ENCODE results near the gene TCAP.
A peak's percentile ranks its signal among the peaks of the same experiment; 100 is the strongest.

TCAP gene

GRCh38 chr17:39664581-39665561 is at the start of gene TCAP:
TSS of gene TCAP (plus strand) at chr17:39665349. CDS start at chr17:39665360, 11 bp downstream.
- DNase-seq: no peak

GRCh38 chr17:39615434-39615833 is 49.7 kb upstream of the TCAP start:
- DNase-seq: no peak

- DNase-seq: no peak
These were observed 48.1 kb upstream of the TCAP start for GRCh38 chr17:39617100-39617445.

GRCh38 chr17:39617446-39618245 is 47.5 kb upstream of the TCAP start:
- DNase-seq: peak; percentile 65

- DNase-seq: no peak
These were observed 46.8 kb upstream of the TCAP start for GRCh38 chr17:39618246-39618913.

GRCh38 chr17:39618956-39619785 is 46.0 kb upstream of the TCAP start:
- DNase-seq: no peak

- no peak for DNase-seq
These were observed 45.4 kb upstream of the TCAP start for GRCh38 chr17:39619786-39620101.

- DNase-seq: peak; percentile 90
These were observed 43.4 kb upstream of the TCAP start for GRCh38 chr17:39621523-39622379.

- peak; percentile 91 for DNase-seq
These were observed 42.7 kb upstream of the TCAP start for GRCh38 chr17:39622380-39623006.

GRCh38 chr17:39623356-39623950 is 41.7 kb upstream of the TCAP start:
- peak; percentile 91 for DNase-seq

- DNase-seq: no peak
These were observed 40.8 kb upstream of the TCAP start for GRCh38 chr17:39624313-39624712.

- DNase-seq: no peak
These were observed 39.9 kb upstream of the TCAP start for GRCh38 chr17:39625198-39625785.

- DNase-seq: no peak
These were observed 38.7 kb upstream of the TCAP start, which contains the start of gene PPP1R1B for GRCh38 chr17:39626171-39627046. TSS of gene PPP1R1B (plus strand) at chr17:39626952. CDS start at chr17:39627393, 441 bp downstream.

- DNase-seq: no peak
These were observed 38.0 kb upstream of the TCAP start for GRCh38 chr17:39627047-39627711.

GRCh38 chr17:39627712-39628516 is 37.2 kb upstream of the TCAP start:
- DNase-seq: no peak

- DNase-seq: no peak
These were observed 36.3 kb upstream of the TCAP start for GRCh38 chr17:39628655-39629493.

- no peak for DNase-seq
These were observed 35.7 kb upstream of the TCAP start for GRCh38 chr17:39629494-39629880.

All from activated CD4-positive, alpha-beta T cell treated with anti-CD3 and anti-CD28 coated beads, Interleukin-10, Interleukin-2, amounts not matched to agents 100 ng/mL and 50 ng/mL, durations not matched to agents 16 hours and 8 hours (primary cell).